ENCODE measurements around the gene SCAPER.
"Not testable (repeated sequence)": the region's sequence is repeated elsewhere in the genome, so short reads cannot be mapped to it uniquely, and the experiment has no call there.

Gene SCAPER

GRCh38 chr15:76495487-76495886 lies 409.7 kb downstream of the SCAPER start:
- DNase-seq (ENCODE audit: low read depth), result peak; percentile 5

- no peak for DNase-seq (ENCODE audit: low read depth)
Observed at GRCh38 chr15:76492538-76492937, 412.6 kb downstream of the SCAPER start.

- DNase-seq (ENCODE audit: low read depth), result no peak
Observed at GRCh38 chr15:76483752-76484151, 421.4 kb downstream of the SCAPER start.

- no peak for DNase-seq (ENCODE audit: low read depth)
Observed at GRCh38 chr15:76483018-76483417, 422.1 kb downstream of the SCAPER start.

- DNase-seq (ENCODE audit: low read depth), result no peak
Observed at GRCh38 chr15:76480267-76480666, 424.9 kb downstream of the SCAPER start.

GRCh38 chr15:76470691-76471090 lies 434.4 kb downstream of the SCAPER start:
- no peak for DNase-seq (ENCODE audit: low read depth)

GRCh38 chr15:76468722-76469121 lies 436.4 kb downstream of the SCAPER start:
- DNase-seq (ENCODE audit: low read depth), result no peak

- DNase-seq (ENCODE audit: low read depth), result no peak
Observed at GRCh38 chr15:76467136-76467535, 438.0 kb downstream of the SCAPER start.

GRCh38 chr15:76465728-76466127 lies 439.4 kb downstream of the SCAPER start:
- DNase-seq (ENCODE audit: low read depth), result no peak

GRCh38 chr15:76464247-76464646 lies 440.9 kb downstream of the SCAPER start:
- DNase-seq (ENCODE audit: low read depth), result no peak

GRCh38 chr15:76460871-76461270 lies 444.3 kb downstream of the SCAPER start:
- no peak for DNase-seq (ENCODE audit: low read depth)

GRCh38 chr15:76460347-76460746 lies 444.8 kb downstream of the SCAPER start:
- DNase-seq (ENCODE audit: low read depth), result no peak

GRCh38 chr15:76451540-76451939 lies 453.6 kb downstream of the SCAPER start:
- DNase-seq (ENCODE audit: low read depth), result no peak

GRCh38 chr15:76449455-76449854 lies 455.7 kb downstream of the SCAPER start:
- DNase-seq (ENCODE audit: low read depth), result no peak

GRCh38 chr15:76448755-76449154 lies 456.4 kb downstream of the SCAPER start:
- no peak for DNase-seq (ENCODE audit: low read depth)

GRCh38 chr15:76447728-76448441 lies 457.3 kb downstream of the SCAPER start:
- DNase-seq (ENCODE audit: low read depth), result no peak

GRCh38 chr15:76440441-76440840 lies 464.7 kb downstream of the SCAPER start:
- no peak for DNase-seq (ENCODE audit: low read depth)

- DNase-seq (ENCODE audit: low read depth), result no peak
Observed at GRCh38 chr15:76439542-76439941, 465.6 kb downstream of the SCAPER start.

GRCh38 chr15:76433798-76434400 lies 471.2 kb downstream of the SCAPER start:
- no peak for DNase-seq (ENCODE audit: low read depth)

- not testable (repeated sequence) for DNase-seq (ENCODE audit: low read depth)
Observed at GRCh38 chr15:76433036-76433435, 472.1 kb downstream of the SCAPER start.

GRCh38 chr15:76432604-76433003 lies 472.5 kb downstream of the SCAPER start:
- DNase-seq (ENCODE audit: low read depth), result no peak

- DNase-seq (ENCODE audit: low read depth), result no peak
Observed at GRCh38 chr15:76431971-76432370, 473.2 kb downstream of the SCAPER start.

- not testable (repeated sequence) for DNase-seq (ENCODE audit: low read depth)
Observed at GRCh38 chr15:76430711-76431110, 474.4 kb downstream of the SCAPER start.

GRCh38 chr15:76429661-76430060 lies 475.5 kb downstream of the SCAPER start:
- no peak for DNase-seq (ENCODE audit: low read depth)
